ENCODE data around the gene AKR1C3. TPM values are rescaled to one million over a fixed set of nuclear protein-coding genes. Genes with fewer than 3 reads are reported as not detected.
"Not testable (repeated sequence)": the region's sequence is repeated elsewhere in the genome, so short reads cannot be mapped to it uniquely, and the experiment has no call there.

AKR1C3 gene
- total and polyA plus RNA-seq, 7 donors: 6.1 to 365 (median 30.5) TPM

GRCh38 chr10:5107860-5108526 lies 13.8 kb downstream of the AKR1C3 start:
- H3K27ac ChIP-seq: no peak overlapping the region
- H3K9me3 ChIP-seq: no peaks in the 10 kb centered on the region
- DNase-seq: no peak
- 66 to 88% methylated on average over 8 of the region's 8 CpGs for WGBS, 2 donors
- intact Hi-C loops (cut with DNase I): no loop called here
- H3K4me1 ChIP-seq: no peaks in the 10 kb centered on the region
- no peaks in the 10 kb centered on the region for H3K27me3 ChIP-seq
- no peak for TF ChIP-seq POLR2AphosphoS5 (IDR thresholded peaks at IDR 0.05)
- H3K4me3 ChIP-seq: no peak overlapping the region
- no peaks in the 10 kb centered on the region for H3K36me3 ChIP-seq

- Histone ChIP-seq H3K27ac (no peak overlapping the region), H3K4me1 (no peaks in the 10 kb centered on the region), H3K27me3 (no peaks in the 10 kb centered on the region), H3K36me3 (no peaks in the 10 kb centered on the region), H3K4me3 (no peak overlapping the region), H3K9me3 (no peaks in the 10 kb centered on the region)
- 32 to 60% methylated on average over 3 of the region's 3 CpGs for WGBS, 2 donors
- intact Hi-C loops (cut with DNase I): no loop called here
- TF ChIP-seq EP300 (IDR thresholded peaks at IDR 0.05) (no peak), CTCF (IDR thresholded peaks at IDR 0.05) (no peak), POLR2A (IDR thresholded peaks at IDR 0.05) (no peak), POLR2AphosphoS5 (IDR thresholded peaks at IDR 0.05) (no peak)
- no peak for DNase-seq
Observed at GRCh38 chr10:5108658-5109416, 14.6 kb downstream of the AKR1C3 start.

GRCh38 chr10:5109861-5110260 lies 15.6 kb downstream of the AKR1C3 start:
- H3K27me3 ChIP-seq; H3K4me3 ChIP-seq; H3K36me3 ChIP-seq; DNase-seq; H3K9me3 ChIP-seq; intact Hi-C loops (cut with DNase I); H3K27ac ChIP-seq; H3K4me1 ChIP-seq: not testable (repeated sequence)
- 93 to 96% methylated on average over 7 to 12 of the region's 12 CpGs for WGBS, 2 donors

GRCh38 chr10:5116621-5117020 lies 22.4 kb downstream of the AKR1C3 start:
- WGBS, 2 donors: 54 to 85% methylated on average over 5 of the region's 5 CpGs
- no peaks in the 10 kb centered on the region for H3K27me3 ChIP-seq
- intact Hi-C loops (cut with DNase I): no loop called here
- DNase-seq: no peak
- no peak overlapping the region for H3K27ac ChIP-seq
- H3K4me1 ChIP-seq: no peaks in the 10 kb centered on the region
- no peaks in the 10 kb centered on the region for H3K9me3 ChIP-seq
- no peak overlapping the region for H3K4me3 ChIP-seq
- TF ChIP-seq CTCF (IDR thresholded peaks at IDR 0.05) (no peak), POLR2AphosphoS5 (IDR thresholded peaks at IDR 0.05) (no peak), POLR2A (IDR thresholded peaks at IDR 0.05) (no peak), EP300 (IDR thresholded peaks at IDR 0.05) (no peak)
- no peaks in the 10 kb centered on the region for H3K36me3 ChIP-seq

GRCh38 chr10:5117026-5117425 lies 22.8 kb downstream of the AKR1C3 start:
- Histone ChIP-seq H3K27me3 (no peaks in the 10 kb centered on the region), H3K4me3 (no peak overlapping the region), H3K9me3 (no peaks in the 10 kb centered on the region), H3K4me1 (no peaks in the 10 kb centered on the region), H3K36me3 (no peaks in the 10 kb centered on the region), H3K27ac (no peak overlapping the region)
- intact Hi-C loops (cut with DNase I): no loop called here
- WGBS, 2 donors: 54 to 84% methylated on average over 3 of the region's 3 CpGs
- DNase-seq: no peak
- no peak for TF ChIP-seq CTCF (IDR thresholded peaks at IDR 0.05)
- TF ChIP-seq POLR2AphosphoS5 (IDR thresholded peaks at IDR 0.05): no peak
- TF ChIP-seq POLR2A (IDR thresholded peaks at IDR 0.05): no peak
- TF ChIP-seq EP300 (IDR thresholded peaks at IDR 0.05): no peak

- H3K27me3 ChIP-seq; DNase-seq; H3K27ac ChIP-seq; H3K9me3 ChIP-seq; intact Hi-C loops (cut with DNase I); H3K4me1 ChIP-seq; H3K4me3 ChIP-seq; H3K36me3 ChIP-seq: not testable (repeated sequence)
- WGBS, 2 donors: 89 to 91% methylated on average over 5 of the region's 5 CpGs
Observed at GRCh38 chr10:5119997-5120396, 25.8 kb downstream of the AKR1C3 start.

Data from sigmoid colon (tissue), 7 donors.